HUES48 (cell line): Measurements from ENCODE around the gene SNPH.

Experiments used
- H3K27ac ChIP-seq: one replicate; pipeline ENCODE4 v1.7.0; 2013; ENCODE audit warnings: low read depth, low read length, inconsistent platforms
- H3K27me3 ChIP-seq: 2 replicates; pipeline ENCODE4 v1.6.1; 2013; ENCODE audit warnings: mild to moderate bottlenecking, low read length; ENCODE audit not compliant: control insufficient read depth, insufficient read depth
- H3K36me3 ChIP-seq: 2 replicates; pipeline ENCODE4 v1.6.1; 2013; ENCODE audit warnings: low read length; ENCODE audit not compliant: control insufficient read depth, insufficient read depth
- H3K4me1 ChIP-seq: 2 replicates; pipeline ENCODE4 v1.6.1; 2013; ENCODE audit warnings: mild to moderate bottlenecking, low read length; ENCODE audit not compliant: control insufficient read depth, insufficient read depth
- H3K4me3 ChIP-seq: 2 replicates; pipeline ENCODE4 v1.5.1; 2013; ENCODE audit warnings: mild to moderate bottlenecking, low read depth, low read length
- H3K9ac ChIP-seq: 2 replicates; pipeline ENCODE4 v1.6.1; 2013; ENCODE audit warnings: mild to moderate bottlenecking, low read depth, low read length, moderate library complexity
- H3K9me3 ChIP-seq: 2 replicates; pipeline ENCODE4 v1.6.1; 2013; ENCODE audit warnings: low read length; ENCODE audit not compliant: control insufficient read depth, insufficient read depth

Gene SNPH

GRCh38 chr20:1291191-1291741, 25.2 kb downstream of the SNPH start:
- H3K9ac ChIP-seq: no peak overlapping the region
- no peaks in the 10 kb centered on the region for H3K36me3 ChIP-seq
- H3K27ac ChIP-seq: no peak overlapping the region
- no peaks in the 10 kb centered on the region for H3K4me1 ChIP-seq
- no peaks in the 10 kb centered on the region for H3K9me3 ChIP-seq
- no peaks in the 10 kb centered on the region for H3K27me3 ChIP-seq
- no peak overlapping the region for H3K4me3 ChIP-seq

- no peaks in the 10 kb centered on the region for H3K4me1 ChIP-seq
- no peak overlapping the region for H3K27ac ChIP-seq
- H3K27me3 ChIP-seq: no peaks in the 10 kb centered on the region
- no peak overlapping the region for H3K4me3 ChIP-seq
- H3K9me3 ChIP-seq: no peaks in the 10 kb centered on the region
- no peak overlapping the region for H3K9ac ChIP-seq
- no peaks in the 10 kb centered on the region for H3K36me3 ChIP-seq
Measured at GRCh38 chr20:1292620-1293019, 26.5 kb downstream of the SNPH start.

DNA sequence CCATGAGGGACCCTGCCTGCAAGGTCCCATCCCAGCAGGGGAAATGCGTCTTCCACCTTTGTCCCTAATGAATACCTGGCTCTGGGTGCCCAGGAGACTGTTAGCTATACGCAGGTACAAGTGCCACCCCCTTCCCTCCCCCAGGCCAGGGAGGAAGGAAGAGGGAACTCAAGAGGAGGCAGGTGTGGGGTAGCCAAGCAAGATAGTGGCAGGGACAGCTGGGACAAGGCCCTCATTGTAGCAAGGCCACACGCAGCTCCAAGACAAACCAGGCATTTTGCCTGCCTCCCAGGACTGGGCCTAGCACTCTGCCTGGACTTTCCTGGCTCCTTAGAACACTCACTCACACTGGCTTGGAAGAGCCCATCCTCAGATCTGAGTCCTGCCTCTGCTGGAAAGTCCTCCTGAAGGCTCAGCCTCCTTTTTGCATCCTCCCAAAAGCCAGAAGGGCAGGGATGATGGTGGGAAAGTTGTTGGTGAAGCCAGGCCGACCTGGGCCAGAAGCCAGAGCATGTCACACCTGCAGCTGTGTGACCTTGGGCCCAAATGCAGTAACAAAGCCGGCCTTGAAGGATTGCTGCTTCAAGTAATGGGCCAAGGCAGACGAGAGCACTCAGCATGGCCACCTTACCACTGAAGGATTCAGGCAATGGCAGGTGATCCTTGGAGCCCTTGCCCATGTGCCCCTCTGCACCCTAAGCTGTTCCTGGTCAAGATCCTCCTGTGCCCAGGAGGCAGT, 27.7 kb downstream of the SNPH start:
- no peaks in the 10 kb centered on the region for H3K27me3 ChIP-seq

DNA sequence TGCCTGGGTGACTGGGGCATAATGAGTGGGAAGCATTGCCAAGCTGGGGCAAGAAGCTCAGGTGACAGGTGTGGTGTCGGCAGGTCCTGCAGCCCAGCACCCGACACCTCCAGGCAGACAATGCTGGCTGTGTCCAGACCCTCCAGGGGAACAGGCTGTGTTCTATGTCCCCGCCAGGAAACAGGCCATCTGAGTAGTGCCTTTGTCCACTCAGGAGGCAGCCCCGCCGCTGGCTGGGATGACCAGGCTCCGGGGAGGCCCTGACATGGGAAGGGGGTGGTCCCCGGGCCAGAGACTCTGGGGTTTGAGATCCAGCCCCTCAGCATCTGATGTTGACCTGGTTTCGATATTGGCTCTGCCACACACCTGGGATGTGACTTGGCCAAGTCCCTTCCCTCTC, 28.4 kb downstream of the SNPH start:
- no peaks in the 10 kb centered on the region for H3K4me1 ChIP-seq
- no peaks in the 10 kb centered on the region for H3K9me3 ChIP-seq
- no peak overlapping the region for H3K4me3 ChIP-seq
- H3K9ac ChIP-seq: no peak overlapping the region
- no peaks in the 10 kb centered on the region for H3K27me3 ChIP-seq
- no peak overlapping the region for H3K27ac ChIP-seq
- H3K36me3 ChIP-seq: no peaks in the 10 kb centered on the region

More for the DNA sequence above, 27.7 kb downstream of the SNPH start:
- Histone ChIP-seq H3K27ac (no peak overlapping the region), H3K4me1 (no peaks in the 10 kb centered on the region), H3K9me3 (no peaks in the 10 kb centered on the region), H3K4me3 (no peak overlapping the region), H3K9ac (no peak overlapping the region), H3K36me3 (no peaks in the 10 kb centered on the region)

DNA sequence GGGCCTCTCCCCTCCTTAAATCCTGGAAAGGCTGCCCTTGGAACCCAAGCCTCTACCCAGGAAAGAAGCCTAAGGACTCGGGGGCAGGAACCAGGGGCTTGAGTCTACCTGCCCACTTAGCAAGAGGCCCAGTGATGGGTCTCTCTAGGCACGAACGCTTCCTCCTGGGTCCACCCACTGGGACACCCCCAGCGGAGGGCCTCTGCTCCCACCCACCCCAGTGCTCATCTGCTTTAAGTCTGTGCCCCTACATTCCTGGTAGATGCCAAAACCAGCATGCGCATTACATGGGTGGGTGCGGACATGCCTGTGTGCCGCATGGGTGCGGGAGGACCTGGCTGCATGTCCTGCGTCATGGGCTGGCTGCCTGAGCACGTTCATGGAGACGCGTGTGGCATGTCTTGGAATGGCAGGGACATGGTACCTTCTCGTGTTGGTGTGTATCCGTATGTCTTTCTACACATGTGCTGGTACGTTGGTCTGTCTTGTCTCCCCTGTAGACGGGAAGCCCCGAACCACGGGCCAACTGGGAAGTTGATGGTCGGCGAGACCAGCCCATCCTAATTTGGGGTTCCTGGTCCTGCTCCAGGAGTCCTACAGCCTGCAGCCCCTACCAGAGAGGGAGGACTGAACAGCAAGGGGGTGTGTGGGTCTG, 29.3 kb downstream of the SNPH start:
- H3K27ac ChIP-seq: no peak overlapping the region
- H3K4me1 ChIP-seq: no peaks in the 10 kb centered on the region
- H3K27me3 ChIP-seq: no peaks in the 10 kb centered on the region
- H3K9me3 ChIP-seq: no peaks in the 10 kb centered on the region
- H3K36me3 ChIP-seq: no peaks in the 10 kb centered on the region
- H3K4me3 ChIP-seq: no peak overlapping the region
- no peak overlapping the region for H3K9ac ChIP-seq

- H3K27me3 ChIP-seq: no peaks in the 10 kb centered on the region
- no peak overlapping the region for H3K4me3 ChIP-seq
- peaks cover 7% of the 10 kb centered on the region for H3K4me1 ChIP-seq
- no peaks in the 10 kb centered on the region for H3K36me3 ChIP-seq
- H3K27ac ChIP-seq: no peak overlapping the region
- H3K9ac ChIP-seq: no peak overlapping the region
- no peaks in the 10 kb centered on the region for H3K9me3 ChIP-seq
Measured at GRCh38 chr20:1296117-1296610, 30.1 kb downstream of the SNPH start.

DNA sequence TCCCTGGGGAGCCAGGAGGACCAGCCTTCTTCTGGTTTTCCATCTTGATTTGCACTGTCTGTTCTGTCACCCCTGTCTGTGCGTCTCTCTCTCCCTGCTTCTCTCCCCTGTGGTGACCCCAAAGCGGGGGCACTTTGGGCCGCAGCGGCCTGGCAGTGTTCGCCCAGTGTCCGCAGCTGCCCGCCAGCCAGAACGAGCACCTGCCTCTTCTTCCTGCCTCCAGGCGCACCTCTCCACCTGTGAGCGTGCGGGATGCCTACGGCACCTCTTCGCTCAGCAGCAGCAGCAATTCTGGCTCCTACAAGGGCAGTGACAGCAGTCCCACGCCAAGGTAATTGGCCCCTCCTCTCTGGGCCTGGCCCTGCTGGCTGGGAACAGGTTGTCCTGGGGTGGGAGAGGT, 30.8 kb downstream of the SNPH start:
- H3K9ac ChIP-seq: no peak overlapping the region
- peaks cover 10% of the 10 kb centered on the region for H3K4me1 ChIP-seq
- no peaks in the 10 kb centered on the region for H3K9me3 ChIP-seq
- no peak overlapping the region for H3K4me3 ChIP-seq
- H3K27me3 ChIP-seq: no peaks in the 10 kb centered on the region
- no peak overlapping the region for H3K27ac ChIP-seq
- no peaks in the 10 kb centered on the region for H3K36me3 ChIP-seq

DNA sequence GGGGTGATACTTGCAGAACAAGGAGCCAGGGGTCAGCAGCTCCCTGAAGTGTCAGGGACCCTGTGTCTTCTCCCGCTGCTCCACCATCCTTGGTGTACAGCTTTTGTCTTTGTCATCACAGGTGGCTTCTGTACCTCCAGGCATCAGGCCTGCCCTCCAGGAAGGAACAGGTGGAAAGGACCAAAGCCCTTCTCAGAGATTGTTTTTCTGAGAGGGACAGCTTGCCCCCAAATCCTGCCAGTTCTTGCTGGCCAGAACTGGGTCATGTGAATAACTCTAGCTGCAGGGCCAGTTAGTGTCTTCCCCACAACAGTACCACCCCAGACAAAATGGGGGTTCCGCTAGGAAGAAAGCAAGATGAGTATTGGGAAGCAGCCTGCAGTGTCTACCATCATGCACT, 31.4 kb downstream of the SNPH start:
- H3K27ac ChIP-seq: no peak overlapping the region
- H3K4me3 ChIP-seq: no peak overlapping the region
- H3K4me1 ChIP-seq: peaks cover 10% of the 10 kb centered on the region
- H3K27me3 ChIP-seq: no peaks in the 10 kb centered on the region
- H3K36me3 ChIP-seq: no peaks in the 10 kb centered on the region
- no peak overlapping the region for H3K9ac ChIP-seq
- H3K9me3 ChIP-seq: no peaks in the 10 kb centered on the region

GRCh38 chr20:1298166-1298565, 32.1 kb downstream of the SNPH start:
- Histone ChIP-seq H3K4me1 (peaks cover 10% of the 10 kb centered on the region), H3K36me3 (no peaks in the 10 kb centered on the region), H3K9me3 (no peaks in the 10 kb centered on the region), H3K4me3 (no peak overlapping the region), H3K9ac (no peak overlapping the region), H3K27me3 (no peaks in the 10 kb centered on the region), H3K27ac (no peak overlapping the region)

DNA sequence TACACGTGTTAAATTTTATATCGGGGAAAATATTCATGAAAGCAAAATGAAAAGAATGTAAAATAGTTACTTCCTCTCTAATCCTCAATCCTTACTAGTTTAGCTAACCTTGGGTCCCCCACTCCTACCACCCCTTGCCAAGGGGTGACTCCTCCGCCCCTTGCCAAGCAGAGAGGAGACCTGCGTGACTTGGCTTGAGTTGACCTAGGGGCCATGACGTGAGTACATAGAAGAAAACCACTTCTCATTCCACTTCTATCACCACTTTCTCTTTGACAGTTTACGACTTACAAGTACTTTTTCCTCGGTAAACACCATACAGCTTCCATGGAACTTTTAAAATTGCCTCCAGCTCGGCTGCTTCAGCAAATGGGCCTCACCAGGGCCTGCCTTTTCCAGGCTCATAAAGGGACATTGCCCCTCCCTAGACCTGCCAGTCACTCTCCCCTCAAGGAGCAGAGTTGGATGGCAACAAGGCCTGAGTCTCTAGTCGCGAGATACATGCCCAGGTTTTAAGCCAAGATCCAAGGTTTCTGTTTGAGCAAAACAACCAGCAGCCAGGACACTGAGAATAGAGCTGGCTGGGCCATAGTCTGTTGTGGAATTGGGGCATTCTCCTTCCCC, 32.9 kb downstream of the SNPH start:
- no peak overlapping the region for H3K27ac ChIP-seq
- no peak overlapping the region for H3K4me3 ChIP-seq
- H3K27me3 ChIP-seq: no peaks in the 10 kb centered on the region
- H3K9ac ChIP-seq: no peak overlapping the region
- H3K9me3 ChIP-seq: no peaks in the 10 kb centered on the region
- H3K36me3 ChIP-seq: no peaks in the 10 kb centered on the region
- H3K4me1 ChIP-seq: peaks cover 10% of the 10 kb centered on the region

GRCh38 chr20:1299522-1299921, 33.4 kb downstream of the SNPH start:
- Histone ChIP-seq H3K4me1 (peaks cover 10% of the 10 kb centered on the region), H3K9me3 (no peaks in the 10 kb centered on the region), H3K27me3 (no peaks in the 10 kb centered on the region), H3K9ac (no peak overlapping the region), H3K36me3 (no peaks in the 10 kb centered on the region), H3K27ac (no peak overlapping the region), H3K4me3 (no peak overlapping the region)
